HL-60 (cell line): ENCODE data around the gene DPP10.

Experiments
- DNase-seq, 2 experiments: peaks; one replicate each; pipeline ENCODE4 v3.0.0-alpha.2; 2010 to 2020; ENCODE audit warnings: low read depth in 1 of 2, low spot score in 1 of 2
- H3K27ac ChIP-seq: fragments of 250-450 bp; sonication (Bioruptor Pico); replicated peaks from 2 replicates; pipeline ENCODE4 v1.5.1; 2020; ENCODE audit warnings: mild to moderate bottlenecking, moderate library complexity
- H3K27me3 ChIP-seq: fragments of 250-450 bp; sonication (Bioruptor Pico); 2 replicates; pipeline ENCODE4 v1.5.1; 2021; ENCODE audit warnings: mild to moderate bottlenecking, moderate library complexity; ENCODE audit not compliant: insufficient read depth, poor library complexity, severe bottlenecking
- H3K4me3 ChIP-seq: replicated peaks from 2 replicates; pipeline ENCODE4 v1.5.1; 2011; ENCODE audit warnings: mild to moderate bottlenecking, control low read depth, low read length; ENCODE audit not compliant: insufficient read depth
- GABPA ChIP-seq: IDR thresholded peaks from 2 replicates; pipeline ENCODE4 v1.6.1; 2012; ENCODE audit warnings: low read depth
- POLR2AphosphoS5 ChIP-seq: IDR thresholded peaks from 2 replicates; pipeline ENCODE4 v1.6.1; 2012; ENCODE audit warnings: low read depth
- SPI1 ChIP-seq: IDR thresholded peaks from 2 replicates; pipeline ENCODE4 v1.6.1; 2012; ENCODE audit warnings: low read depth, mild to moderate bottlenecking, borderline replicate concordance
- TF ChIP-seq, protein P1 (sequence below): IDR thresholded peaks from one replicate; pipeline ENCODE4 v1.5.1; 2011; ENCODE audit warnings: low read length, control low read depth, inconsistent platforms; ENCODE audit not compliant: insufficient read depth
- TF ChIP-seq, protein P2 (sequence below): IDR thresholded peaks from 2 replicates; pipeline ENCODE4 v1.6.1; 2012; ENCODE audit warnings: low read depth; ENCODE audit not compliant: insufficient replicate concordance

Gene DPP10

DNA sequence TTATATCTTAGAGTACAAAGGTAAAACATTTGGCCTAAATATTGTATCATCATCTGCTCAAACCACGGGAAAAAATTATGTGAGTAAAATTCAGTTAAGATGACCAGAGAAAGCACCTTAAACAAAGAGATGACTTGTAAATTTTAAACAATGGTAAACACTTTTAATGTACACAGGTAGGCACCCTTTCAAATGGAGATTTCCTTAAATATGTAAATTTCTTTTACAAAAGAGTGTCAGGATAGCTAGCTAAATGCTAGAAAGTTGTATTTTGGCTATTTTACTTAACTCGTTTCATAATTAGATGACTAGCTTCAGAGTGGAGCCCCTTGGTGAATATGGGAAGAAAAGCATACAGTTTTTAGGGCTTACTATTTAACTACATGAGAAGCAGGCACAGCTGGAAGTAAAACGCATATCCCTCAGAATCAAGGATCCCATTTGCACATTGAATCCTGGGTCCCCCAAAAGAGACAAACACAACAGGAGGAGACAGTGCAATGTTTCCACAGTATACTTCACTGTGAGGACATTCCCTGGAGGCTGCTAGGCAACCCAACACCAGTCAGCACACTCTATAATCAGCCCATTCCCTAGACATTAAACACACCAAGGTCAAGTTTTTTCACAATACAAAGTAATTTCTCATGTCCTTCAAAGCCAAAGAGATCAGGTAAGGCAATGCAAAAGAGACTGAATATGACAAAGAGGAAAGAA is 1154.4 kb downstream of the DPP10 start:
- DNase-seq, result no peak
- no peak overlapping the region for H3K4me3 ChIP-seq
- no peak overlapping the region for H3K27ac ChIP-seq
- no peaks in the 10 kb centered on the region for H3K27me3 ChIP-seq
- TF ChIP-seq SPI1 (no peak), POLR2AphosphoS5 (no peak)
- TF ChIP-seq, protein P1, sequence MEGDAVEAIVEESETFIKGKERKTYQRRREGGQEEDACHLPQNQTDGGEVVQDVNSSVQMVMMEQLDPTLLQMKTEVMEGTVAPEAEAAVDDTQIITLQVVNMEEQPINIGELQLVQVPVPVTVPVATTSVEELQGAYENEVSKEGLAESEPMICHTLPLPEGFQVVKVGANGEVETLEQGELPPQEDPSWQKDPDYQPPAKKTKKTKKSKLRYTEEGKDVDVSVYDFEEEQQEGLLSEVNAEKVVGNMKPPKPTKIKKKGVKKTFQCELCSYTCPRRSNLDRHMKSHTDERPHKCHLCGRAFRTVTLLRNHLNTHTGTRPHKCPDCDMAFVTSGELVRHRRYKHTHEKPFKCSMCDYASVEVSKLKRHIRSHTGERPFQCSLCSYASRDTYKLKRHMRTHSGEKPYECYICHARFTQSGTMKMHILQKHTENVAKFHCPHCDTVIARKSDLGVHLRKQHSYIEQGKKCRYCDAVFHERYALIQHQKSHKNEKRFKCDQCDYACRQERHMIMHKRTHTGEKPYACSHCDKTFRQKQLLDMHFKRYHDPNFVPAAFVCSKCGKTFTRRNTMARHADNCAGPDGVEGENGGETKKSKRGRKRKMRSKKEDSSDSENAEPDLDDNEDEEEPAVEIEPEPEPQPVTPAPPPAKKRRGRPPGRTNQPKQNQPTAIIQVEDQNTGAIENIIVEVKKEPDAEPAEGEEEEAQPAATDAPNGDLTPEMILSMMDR, result no peak

DNA sequence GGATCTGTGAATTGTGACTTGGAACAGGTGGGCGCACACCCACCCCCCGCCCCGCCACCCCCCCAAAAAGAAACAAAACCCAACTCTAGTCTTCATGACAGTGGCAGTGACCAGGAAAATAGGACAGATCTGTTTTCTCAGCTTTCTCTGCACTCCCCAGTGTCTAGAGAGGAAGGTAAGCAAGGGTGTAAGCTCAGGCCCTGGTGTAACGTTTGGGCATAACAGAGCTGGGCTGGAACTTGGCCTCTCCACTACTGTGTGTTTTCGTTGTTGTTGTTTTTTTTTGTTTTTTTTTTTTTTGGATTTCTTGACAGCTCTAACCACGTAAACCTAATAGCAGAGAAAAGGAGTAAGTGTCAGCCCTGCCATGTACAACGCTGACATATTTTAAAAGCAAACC is 1160.8 kb downstream of the DPP10 start:
- DNase-seq, result no peak

DNA sequence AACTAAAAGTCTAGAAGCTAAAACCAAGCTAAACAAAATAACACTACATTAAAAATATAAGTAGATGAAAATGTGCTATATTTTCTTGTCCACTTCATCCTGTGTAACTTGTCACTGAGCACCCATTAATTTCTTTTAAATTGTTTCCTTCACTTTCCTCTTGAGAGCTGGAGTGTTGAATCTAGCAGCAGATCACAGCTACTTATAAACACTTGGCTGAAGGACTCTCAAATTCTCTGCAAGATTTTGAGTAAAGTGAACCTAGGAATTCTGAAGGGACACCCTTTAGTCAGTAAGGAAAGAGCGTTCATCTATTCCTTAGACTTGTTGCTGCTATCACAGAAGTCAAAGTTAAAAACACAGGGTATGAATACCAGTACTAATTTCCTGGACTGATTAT is 1163.9 kb downstream of the DPP10 start:
- no peaks in the 10 kb centered on the region for H3K27me3 ChIP-seq
- H3K4me3 ChIP-seq, result no peak overlapping the region
- no peak overlapping the region for H3K27ac ChIP-seq
- DNase-seq, result no peak
- TF ChIP-seq SPI1 (no peak), POLR2AphosphoS5 (no peak), GABPA (no peak)
- TF ChIP-seq, protein P1, result no peak
- TF ChIP-seq, protein P2, sequence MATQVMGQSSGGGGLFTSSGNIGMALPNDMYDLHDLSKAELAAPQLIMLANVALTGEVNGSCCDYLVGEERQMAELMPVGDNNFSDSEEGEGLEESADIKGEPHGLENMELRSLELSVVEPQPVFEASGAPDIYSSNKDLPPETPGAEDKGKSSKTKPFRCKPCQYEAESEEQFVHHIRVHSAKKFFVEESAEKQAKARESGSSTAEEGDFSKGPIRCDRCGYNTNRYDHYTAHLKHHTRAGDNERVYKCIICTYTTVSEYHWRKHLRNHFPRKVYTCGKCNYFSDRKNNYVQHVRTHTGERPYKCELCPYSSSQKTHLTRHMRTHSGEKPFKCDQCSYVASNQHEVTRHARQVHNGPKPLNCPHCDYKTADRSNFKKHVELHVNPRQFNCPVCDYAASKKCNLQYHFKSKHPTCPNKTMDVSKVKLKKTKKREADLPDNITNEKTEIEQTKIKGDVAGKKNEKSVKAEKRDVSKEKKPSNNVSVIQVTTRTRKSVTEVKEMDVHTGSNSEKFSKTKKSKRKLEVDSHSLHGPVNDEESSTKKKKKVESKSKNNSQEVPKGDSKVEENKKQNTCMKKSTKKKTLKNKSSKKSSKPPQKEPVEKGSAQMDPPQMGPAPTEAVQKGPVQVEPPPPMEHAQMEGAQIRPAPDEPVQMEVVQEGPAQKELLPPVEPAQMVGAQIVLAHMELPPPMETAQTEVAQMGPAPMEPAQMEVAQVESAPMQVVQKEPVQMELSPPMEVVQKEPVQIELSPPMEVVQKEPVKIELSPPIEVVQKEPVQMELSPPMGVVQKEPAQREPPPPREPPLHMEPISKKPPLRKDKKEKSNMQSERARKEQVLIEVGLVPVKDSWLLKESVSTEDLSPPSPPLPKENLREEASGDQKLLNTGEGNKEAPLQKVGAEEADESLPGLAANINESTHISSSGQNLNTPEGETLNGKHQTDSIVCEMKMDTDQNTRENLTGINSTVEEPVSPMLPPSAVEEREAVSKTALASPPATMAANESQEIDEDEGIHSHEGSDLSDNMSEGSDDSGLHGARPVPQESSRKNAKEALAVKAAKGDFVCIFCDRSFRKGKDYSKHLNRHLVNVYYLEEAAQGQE, result no peak

More for the DNA sequence above, 1160.8 kb downstream of the DPP10 start:
- Histone ChIP-seq H3K4me3 (no peak overlapping the region), H3K27me3 (no peaks in the 10 kb centered on the region), H3K27ac (no peak overlapping the region)
- TF ChIP-seq POLR2AphosphoS5 (no peak), SPI1 (no peak), GABPA (no peak)
- TF ChIP-seq, protein P1, result no peak
- TF ChIP-seq, protein P2, result no peak

DNA sequence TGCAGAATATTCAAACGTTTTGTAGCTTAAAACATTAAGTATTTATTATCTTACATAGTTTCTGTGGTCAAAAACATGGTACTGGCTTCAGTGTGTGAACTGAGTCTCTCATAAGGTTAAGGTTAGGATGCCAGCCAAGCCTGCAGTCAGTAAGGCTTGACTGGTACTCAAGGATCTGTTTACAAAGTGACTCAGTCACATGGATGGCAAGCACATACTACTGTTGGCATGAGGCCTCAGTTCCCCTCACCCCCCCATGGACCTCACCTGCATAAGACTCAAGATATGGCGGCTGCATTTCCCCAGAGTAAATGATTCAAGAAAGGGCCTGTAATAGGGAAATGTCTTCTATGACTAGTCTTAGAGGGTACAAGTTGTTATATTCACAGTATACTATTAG is 1167.5 kb downstream of the DPP10 start:
- no peak overlapping the region for H3K4me3 ChIP-seq
- H3K27ac ChIP-seq, result no peak overlapping the region
- no peak for DNase-seq
- TF ChIP-seq, protein P1, result no peak
- TF ChIP-seq SPI1 (no peak), POLR2AphosphoS5 (no peak), GABPA (no peak)
- TF ChIP-seq, protein P2, result no peak
- no peaks in the 10 kb centered on the region for H3K27me3 ChIP-seq
